Neural cell (in vitro differentiated cells): ENCODE measurements around the gene DTHD1. TPM values are rescaled to one million over a fixed set of nuclear protein-coding genes. Genes with fewer than 3 reads are reported as not detected.

Experiments used
- H2AFZ ChIP-seq: fragments of 200-600, 300-800 bp; sonication (generic), shearing (Covaris generic); 2 replicates; pipeline ENCODE4 v1.6.0; 2014; ENCODE audit warnings: low read depth, mild to moderate bottlenecking, antibody characterized with exemption, low read length, moderate library complexity
- H3F3A ChIP-seq: fragments of 200-600 bp; shearing (Covaris generic); 2 replicates; pipeline ENCODE4 v1.6.1; 2016; ENCODE audit warnings: mild to moderate bottlenecking, moderate library complexity, mixed read lengths, antibody characterized with exemption, low read length; ENCODE audit not compliant: insufficient read depth, poor library complexity, severe bottlenecking
- H3K27ac ChIP-seq: fragments of 200-600, 300-800 bp; sonication (generic), shearing (Covaris generic); 2 replicates; pipeline ENCODE4 v1.5.1; 2014; ENCODE audit warnings: mild to moderate bottlenecking, low read length, moderate library complexity
- H3K27me3 ChIP-seq: fragments of 300-800, 200-600 bp; sonication (generic), shearing (Covaris generic); 2 replicates; pipeline ENCODE4 v1.6.0; 2014; ENCODE audit warnings: mild to moderate bottlenecking, low read depth, low read length, moderate library complexity; ENCODE audit not compliant: insufficient read depth
- H3K36me3 ChIP-seq: fragments of 300-800, 200-600 bp; sonication (generic), shearing (Covaris generic); 2 replicates; pipeline ENCODE4 v1.5.1; 2014; ENCODE audit warnings: mild to moderate bottlenecking, antibody characterized with exemption, low read length, moderate library complexity; ENCODE audit not compliant: insufficient read depth
- H3K4me2 ChIP-seq: fragments of 300-800, 200-600 bp; sonication (generic), shearing (Covaris generic); 2 replicates; pipeline ENCODE4 v1.6.0; 2014; ENCODE audit warnings: mild to moderate bottlenecking, low read length
- H3K4me3 ChIP-seq: fragments of 300-800, 200-600 bp; sonication (generic), shearing (Covaris generic); 2 replicates; pipeline ENCODE4 v1.5.1; 2014; ENCODE audit warnings: mild to moderate bottlenecking, low read length, moderate library complexity
- H3K79me2 ChIP-seq: fragments of 200-600 bp; shearing (Covaris generic); replicated peaks from 2 replicates; pipeline ENCODE4 v1.6.0; 2014; ENCODE audit warnings: mild to moderate bottlenecking, low read length, moderate library complexity; ENCODE audit not compliant: insufficient read depth
- H3K9ac ChIP-seq: fragments of 300-800, 200-600 bp; sonication (generic), shearing (Covaris generic); 2 replicates; pipeline ENCODE4 v1.6.1; 2016; ENCODE audit warnings: mild to moderate bottlenecking, low read length, mixed read lengths
- H3K9me2 ChIP-seq: fragments of 200-600 bp; shearing (Covaris generic); 2 replicates; pipeline ENCODE4 v1.6.1; 2016; ENCODE audit warnings: mild to moderate bottlenecking, low read length, mixed read lengths; ENCODE audit not compliant: insufficient read depth
- H3K9me3 ChIP-seq: fragments of 200-600, 300-800 bp; sonication (generic), shearing (Covaris generic); 2 replicates; pipeline ENCODE4 v1.6.1; 2016; ENCODE audit warnings: mild to moderate bottlenecking, mixed run types, low read length, moderate library complexity, mixed read lengths
- H4K20me1 ChIP-seq: fragments of 200-600 bp; shearing (Covaris generic); 2 replicates; pipeline ENCODE4 v1.6.1; 2016; ENCODE audit warnings: mild to moderate bottlenecking, mixed run types; ENCODE audit not compliant: insufficient read depth
- CTCF ChIP-seq: fragments of 450-650 bp; IDR thresholded peaks from 2 replicates; pipeline ENCODE4 v1.5.1; 2014; ENCODE audit warnings: antibody characterized with exemption, mild to moderate bottlenecking, moderate library complexity; ENCODE audit not compliant: poor library complexity, severe bottlenecking
- EP300 ChIP-seq: fragments of 450-650 bp; conservative IDR thresholded peaks from 2 replicates; pipeline ENCODE4 v1.6.1; 2014; ENCODE audit warnings: antibody characterized with exemption, mild to moderate bottlenecking, moderate library complexity; ENCODE audit not compliant: poor library complexity, severe bottlenecking
- EZH2 ChIP-seq: fragments of 200-600, 300-800 bp; shearing (Covaris generic), sonication (generic); IDR thresholded peaks from 2 replicates; pipeline ENCODE4 v1.6.1; 2014; ENCODE audit warnings: antibody characterized with exemption, low read length, borderline replicate concordance, mild to moderate bottlenecking; ENCODE audit not compliant: insufficient read depth, poor library complexity, severe bottlenecking
- MXI1 ChIP-seq: fragments of 450-650 bp; conservative IDR thresholded peaks from 2 replicates; pipeline ENCODE4 v1.6.1; 2014; ENCODE audit warnings: antibody characterized with exemption, mild to moderate bottlenecking; ENCODE audit not compliant: poor library complexity, severe bottlenecking
- POLR2AphosphoS5 ChIP-seq: IDR thresholded peaks from 2 replicates; pipeline ENCODE4 v1.6.1; 2012
- RAD21 ChIP-seq: fragments of 450-650 bp; conservative IDR thresholded peaks from 2 replicates; pipeline ENCODE4 v1.6.1; 2014; ENCODE audit warnings: antibody characterized with exemption, mild to moderate bottlenecking, moderate library complexity
- REST ChIP-seq: IDR thresholded peaks from 2 replicates; pipeline ENCODE4 v1.6.1; 2012; ENCODE audit warnings: borderline replicate concordance
- SMC3 ChIP-seq: fragments of 450-650 bp; conservative IDR thresholded peaks from 2 replicates; pipeline ENCODE4 v1.6.1; 2014; ENCODE audit warnings: antibody characterized with exemption, mild to moderate bottlenecking, moderate library complexity; ENCODE audit not compliant: poor library complexity
- TAF1 ChIP-seq: IDR thresholded peaks from 2 replicates; pipeline ENCODE4 v1.6.1; 2012; ENCODE audit warnings: low read depth
- polyA plus RNA-seq: library from polyadenylated mRNA; depleted of rRNA; stranded (reverse); fragments of >200 nt; gene quantifications from 2 replicates; pipeline ENCODE4 v1.2.3, GENCODE V29; 2014

Gene DTHD1
- polyA plus RNA-seq, 1 donor from 2014 or later, result not detected

- no peak overlapping the region for H3K9ac ChIP-seq
- H3K9me2 ChIP-seq, result no peaks in the 10 kb centered on the region
- no peaks in the 10 kb centered on the region for H4K20me1 ChIP-seq
- no peak overlapping the region for H3K4me3 ChIP-seq
- no peaks in the 10 kb centered on the region for H3K9me3 ChIP-seq
- no peaks in the 10 kb centered on the region for H3K79me2 ChIP-seq
- TF ChIP-seq POLR2AphosphoS5, result no peak
- TF ChIP-seq MXI1, result no peak
- TF ChIP-seq TAF1, result no peak
- no peak for TF ChIP-seq CTCF
- TF ChIP-seq REST, result no peak
- TF ChIP-seq EP300, result no peak
- TF ChIP-seq SMC3, result no peak
- no peak for TF ChIP-seq RAD21
- no peak for TF ChIP-seq EZH2
- no peak overlapping the region for H3K4me2 ChIP-seq
- no peak overlapping the region for H2AFZ ChIP-seq
- H3K27me3 ChIP-seq, result no peaks in the 10 kb centered on the region
- H3F3A ChIP-seq, result no peaks in the 10 kb centered on the region
- no peaks in the 10 kb centered on the region for H3K36me3 ChIP-seq
- H3K27ac ChIP-seq, result no peak overlapping the region
Measured at GRCh38 chr4:36282503-36283030, 1.2 kb downstream of the DTHD1 start.

GRCh38 chr4:36283912-36284465 is 2.6 kb downstream of the DTHD1 start:
- Histone ChIP-seq H3K27ac (no peak overlapping the region), H4K20me1 (no peaks in the 10 kb centered on the region), H3K9me2 (no peaks in the 10 kb centered on the region), H3F3A (no peaks in the 10 kb centered on the region), H3K9me3 (no peaks in the 10 kb centered on the region), H3K4me3 (no peak overlapping the region), H3K9ac (no peak overlapping the region), H2AFZ (no peak overlapping the region), H3K4me2 (no peak overlapping the region), H3K27me3 (no peaks in the 10 kb centered on the region), H3K79me2 (no peaks in the 10 kb centered on the region), H3K36me3 (no peaks in the 10 kb centered on the region)
- TF ChIP-seq EP300, result no peak
- no peak for TF ChIP-seq POLR2AphosphoS5
- no peak for TF ChIP-seq EZH2
- TF ChIP-seq TAF1, result no peak
